A172 (cell line): Measurements from ENCODE around the gene EPHB6. TPM values are rescaled to one million over a fixed set of nuclear protein-coding genes. Genes with fewer than 3 reads are reported as not detected.

ENCODE experiments used
- DNase-seq: peaks from one replicate; pipeline ENCODE4 v3.0.0-alpha.2; 2015; ENCODE audit warnings: low spot score
- total RNA-seq: library from RNA; depleted of rRNA; stranded (reverse); fragments of >200 nt; shearing (Covaris generic); gene quantifications from 2 replicates; pipeline ENCODE4 v1.2.3, GENCODE V29; 2014

The EPHB6 gene
- total RNA-seq, 1 experiment from 2014 or later: 2.7 TPM

GRCh38 chr7:142876991-142877910 is 22.4 kb downstream of the EPHB6 start:
- no peak for DNase-seq

GRCh38 chr7:142878315-142878714 is 23.4 kb downstream of the EPHB6 start:
- no peak for DNase-seq

GRCh38 chr7:142879060-142879459 is 24.2 kb downstream of the EPHB6 start:
- no peak for DNase-seq

GRCh38 chr7:142880876-142881505 is 26.1 kb downstream of the EPHB6 start:
- DNase-seq: peak; percentile 26

- no peak for DNase-seq
Observed at GRCh38 chr7:142881586-142882337, 26.9 kb downstream of the EPHB6 start.

GRCh38 chr7:142882338-142882678 is 27.4 kb downstream of the EPHB6 start:
- DNase-seq: no peak

- no peak for DNase-seq
Observed at GRCh38 chr7:142883145-142883544, 28.3 kb downstream of the EPHB6 start.

- DNase-seq: no peak
Observed at GRCh38 chr7:142883571-142884285, 28.9 kb downstream of the EPHB6 start.

GRCh38 chr7:142884286-142884640 is 29.4 kb downstream of the EPHB6 start:
- no peak for DNase-seq

GRCh38 chr7:142885311-142886230 is 30.7 kb downstream of the EPHB6 start, which contains the start of gene TRPV6:
Gene TRPV6, minus strand, starts transcription at chr7:142885745.
- no peak for DNase-seq

- no peak for DNase-seq
Observed at GRCh38 chr7:142886866-142887265, 32.0 kb downstream of the EPHB6 start.

- no peak for DNase-seq
Observed at GRCh38 chr7:142887282-142888015, 32.6 kb downstream of the EPHB6 start.

GRCh38 chr7:142889816-142890215 is 34.9 kb downstream of the EPHB6 start:
- DNase-seq: no peak

GRCh38 chr7:142890874-142891485 is 36.1 kb downstream of the EPHB6 start:
- DNase-seq: no peak

GRCh38 chr7:142891490-142892082 is 36.7 kb downstream of the EPHB6 start:
- DNase-seq: no peak

GRCh38 chr7:142892951-142893350 is 38.1 kb downstream of the EPHB6 start:
- DNase-seq: no peak

- DNase-seq: no peak
Observed at GRCh38 chr7:142894112-142894984, 39.5 kb downstream of the EPHB6 start.

GRCh38 chr7:142894985-142895593 is 40.2 kb downstream of the EPHB6 start:
- DNase-seq: no peak
